WTC11 (cell line): Measurements from ENCODE around the gene TIGD2. TPM values are rescaled to one million over a fixed set of nuclear protein-coding genes. Genes with fewer than 3 reads are reported as not detected.

ENCODE experiments used
- ATAC-seq: fragments of 200-7000 bp; cut with Tn5 transposase; 2 replicates; pipeline ENCODE4 v1.10.0; 2021; ENCODE audit warnings: mild to moderate bottlenecking, moderate library complexity
- CTCF ChIA-PET: fragments of 300-600 bp; sonication (Branson Sonifier 250); formaldehyde crosslinking; loops from one replicate; lab custom pipeline; 2021; ENCODE audit warnings: antibody characterized with exemption; lab: Charles Lee
- POLR2A ChIA-PET: fragments of 350-600 bp; sonication (Branson Sonifier 250); formaldehyde crosslinking; loops from one replicate; lab custom pipeline; 2021; ENCODE audit warnings: antibody characterized with exemption; lab: Charles Lee
- DNase-seq: peaks from one replicate; pipeline ENCODE4 v3.0.0; 2021; ENCODE audit warnings: low spot score
- H3K27ac Mint-ChIP-seq: 2 replicates; pipeline ENCODE4 v1.8.0; 2021; ENCODE audit warnings: mixed read lengths
- H3K27me3 Mint-ChIP-seq: 2 replicates; pipeline ENCODE4 v1.8.0; 2021; ENCODE audit warnings: low read depth, mild to moderate bottlenecking, moderate library complexity, mixed read lengths
- H3K36me3 Mint-ChIP-seq: 2 replicates; pipeline ENCODE4 v1.8.0; 2021; ENCODE audit warnings: mixed read lengths
- H3K4me1 Mint-ChIP-seq: 2 replicates; pipeline ENCODE4 v1.8.0; 2022; ENCODE audit warnings: mixed read lengths
- H3K4me3 Mint-ChIP-seq: 2 replicates; pipeline ENCODE4 v1.8.0; 2021; ENCODE audit warnings: mild to moderate bottlenecking, moderate library complexity, mixed read lengths
- H3K9me3 Mint-ChIP-seq: 2 replicates; pipeline ENCODE4 v1.8.0; 2021; ENCODE audit warnings: mixed read lengths
- CBFB ChIP-seq: sonication (generic); formaldehyde crosslinking; IDR thresholded peaks from 2 replicates; pipeline ENCODE4 v1.8.1; 2022; ENCODE audit warnings: mild to moderate bottlenecking, low read depth, missing genetic modification reagents
- CREM ChIP-seq: sonication (generic); formaldehyde crosslinking; IDR thresholded peaks from 2 replicates; pipeline ENCODE4 v1.8.1; 2022; ENCODE audit warnings: mild to moderate bottlenecking, missing genetic modification reagents, moderate library complexity
- ELF4 ChIP-seq: sonication (generic); formaldehyde crosslinking; IDR thresholded peaks from 2 replicates; pipeline ENCODE4 v1.8.1; 2022; ENCODE audit warnings: low read depth, mild to moderate bottlenecking, moderate library complexity, missing genetic modification reagents
- IRF2 ChIP-seq: sonication (generic); formaldehyde crosslinking; IDR thresholded peaks from 2 replicates; pipeline ENCODE4 v1.8.0; 2022; ENCODE audit warnings: low read depth, missing genetic modification reagents, borderline replicate concordance
- OVOL2 ChIP-seq: fragments of 250-450 bp; sonication (Bioruptor Pico); IDR thresholded peaks from 2 replicates; pipeline ENCODE4 v1.9.0; 2021; ENCODE audit warnings: mild to moderate bottlenecking, borderline replicate concordance
- RORB ChIP-seq: fragments of 250-450 bp; sonication (Bioruptor Pico); IDR thresholded peaks from 2 replicates; pipeline ENCODE4 v1.9.0; 2021; ENCODE audit warnings: mild to moderate bottlenecking
- SMAD3 ChIP-seq: sonication (generic); formaldehyde crosslinking; IDR thresholded peaks from 2 replicates; pipeline ENCODE4 v1.8.0; 2022; ENCODE audit warnings: missing genetic modification reagents, mild to moderate bottlenecking, borderline replicate concordance
- TCF7 ChIP-seq: sonication (generic); formaldehyde crosslinking; IDR thresholded peaks from 2 replicates; pipeline ENCODE4 v1.8.0; 2022; ENCODE audit warnings: mild to moderate bottlenecking, low read depth, missing genetic modification reagents, moderate library complexity
- ZNF138 ChIP-seq: sonication (generic); formaldehyde crosslinking; conservative IDR thresholded peaks from 2 replicates; pipeline ENCODE4 v1.8.1; 2022; ENCODE audit warnings: mild to moderate bottlenecking, moderate library complexity, missing genetic modification reagents
- ZNF219 ChIP-seq: sonication (generic); formaldehyde crosslinking; IDR thresholded peaks from 2 replicates; pipeline ENCODE4 v1.8.0; 2023; ENCODE audit warnings: missing genetic modification reagents, mild to moderate bottlenecking, borderline replicate concordance
- ZNF232 ChIP-seq: sonication (generic); formaldehyde crosslinking; IDR thresholded peaks from 2 replicates; pipeline ENCODE4 v1.8.0; 2022; ENCODE audit warnings: mild to moderate bottlenecking, missing genetic modification reagents
- ZNF423 ChIP-seq: fragments of 250-450 bp; sonication (Bioruptor Pico); IDR thresholded peaks from 2 replicates; pipeline ENCODE4 v2.1.2; 2022; ENCODE audit warnings: mild to moderate bottlenecking, moderate library complexity
- total RNA-seq: library from RNA; stranded (reverse); gene quantifications from 3 replicates; pipeline ENCODE4 v1.2.3, GENCODE V29; 2021
- TF ChIP-seq, protein P1 (sequence below): sonication (generic); formaldehyde crosslinking; IDR thresholded peaks from 2 replicates; pipeline ENCODE4 v1.8.1; 2023; ENCODE audit warnings: mild to moderate bottlenecking, missing genetic modification reagents, moderate library complexity
- TF ChIP-seq, protein P2 (sequence below): sonication (generic); formaldehyde crosslinking; IDR thresholded peaks from 2 replicates; pipeline ENCODE4 v1.8.0; 2023; ENCODE audit warnings: mild to moderate bottlenecking, missing genetic modification reagents
- TF ChIP-seq, protein P3 (sequence below): fragments of 250-450 bp; sonication (Bioruptor Pico); IDR thresholded peaks from 2 replicates; pipeline ENCODE4 v1.9.0; 2021; ENCODE audit warnings: mild to moderate bottlenecking
- TF ChIP-seq, protein P4 (sequence below): fragments of 250-450 bp; sonication (Bioruptor Pico); conservative IDR thresholded peaks from 2 replicates; pipeline ENCODE4 v1.9.0; 2021; ENCODE audit warnings: mild to moderate bottlenecking
- TF ChIP-seq, protein P5 (sequence below): sonication (generic); formaldehyde crosslinking; IDR thresholded peaks from 2 replicates; pipeline ENCODE4 v1.8.1; 2022; ENCODE audit warnings: low read depth, mild to moderate bottlenecking, moderate library complexity, missing genetic modification reagents, borderline replicate concordance

Gene TIGD2
- total RNA-seq, 1 experiment from 2014 or later = 5.0 TPM

DNA sequence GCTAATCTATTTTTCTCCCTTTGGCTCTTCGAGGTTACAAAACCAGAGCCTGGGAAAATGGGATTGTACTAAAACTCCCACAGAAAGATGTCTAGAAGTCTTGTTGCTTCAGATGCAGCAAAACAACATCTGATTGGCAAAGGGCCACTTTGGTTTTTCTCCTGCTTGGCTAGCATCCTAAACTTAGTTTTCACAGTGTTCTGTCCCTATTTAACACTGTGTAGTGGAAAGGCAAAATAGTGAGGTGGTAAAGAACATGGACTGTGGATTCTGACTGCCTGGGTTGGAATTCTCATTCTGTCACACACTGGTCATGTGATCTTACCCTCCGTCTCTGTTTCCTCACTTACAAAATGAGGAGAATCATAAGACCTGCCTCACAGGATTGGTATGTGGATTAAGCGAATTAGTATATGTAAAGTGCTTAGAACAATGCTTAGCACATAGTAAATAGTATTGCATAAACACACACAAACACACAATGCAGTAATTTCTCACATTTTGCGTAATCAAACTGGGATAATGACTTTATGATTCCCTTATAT lies 23.5 kb downstream of the TIGD2 start:
- H3K27me3 Mint-ChIP-seq = no peaks in the 10 kb centered on the region
- no peaks in the 10 kb centered on the region for H3K9me3 Mint-ChIP-seq
- TF ChIP-seq, protein P1, sequence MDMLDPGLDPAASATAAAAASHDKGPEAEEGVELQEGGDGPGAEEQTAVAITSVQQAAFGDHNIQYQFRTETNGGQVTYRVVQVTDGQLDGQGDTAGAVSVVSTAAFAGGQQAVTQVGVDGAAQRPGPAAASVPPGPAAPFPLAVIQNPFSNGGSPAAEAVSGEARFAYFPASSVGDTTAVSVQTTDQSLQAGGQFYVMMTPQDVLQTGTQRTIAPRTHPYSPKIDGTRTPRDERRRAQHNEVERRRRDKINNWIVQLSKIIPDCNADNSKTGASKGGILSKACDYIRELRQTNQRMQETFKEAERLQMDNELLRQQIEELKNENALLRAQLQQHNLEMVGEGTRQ (CRISPR knock-in tag) = peak; percentile 52
- TF ChIP-seq OVOL2 (CRISPR knock-in tag) = no peak
- no peak for TF ChIP-seq ELF4 (CRISPR knock-in tag)
- TF ChIP-seq, protein P2, sequence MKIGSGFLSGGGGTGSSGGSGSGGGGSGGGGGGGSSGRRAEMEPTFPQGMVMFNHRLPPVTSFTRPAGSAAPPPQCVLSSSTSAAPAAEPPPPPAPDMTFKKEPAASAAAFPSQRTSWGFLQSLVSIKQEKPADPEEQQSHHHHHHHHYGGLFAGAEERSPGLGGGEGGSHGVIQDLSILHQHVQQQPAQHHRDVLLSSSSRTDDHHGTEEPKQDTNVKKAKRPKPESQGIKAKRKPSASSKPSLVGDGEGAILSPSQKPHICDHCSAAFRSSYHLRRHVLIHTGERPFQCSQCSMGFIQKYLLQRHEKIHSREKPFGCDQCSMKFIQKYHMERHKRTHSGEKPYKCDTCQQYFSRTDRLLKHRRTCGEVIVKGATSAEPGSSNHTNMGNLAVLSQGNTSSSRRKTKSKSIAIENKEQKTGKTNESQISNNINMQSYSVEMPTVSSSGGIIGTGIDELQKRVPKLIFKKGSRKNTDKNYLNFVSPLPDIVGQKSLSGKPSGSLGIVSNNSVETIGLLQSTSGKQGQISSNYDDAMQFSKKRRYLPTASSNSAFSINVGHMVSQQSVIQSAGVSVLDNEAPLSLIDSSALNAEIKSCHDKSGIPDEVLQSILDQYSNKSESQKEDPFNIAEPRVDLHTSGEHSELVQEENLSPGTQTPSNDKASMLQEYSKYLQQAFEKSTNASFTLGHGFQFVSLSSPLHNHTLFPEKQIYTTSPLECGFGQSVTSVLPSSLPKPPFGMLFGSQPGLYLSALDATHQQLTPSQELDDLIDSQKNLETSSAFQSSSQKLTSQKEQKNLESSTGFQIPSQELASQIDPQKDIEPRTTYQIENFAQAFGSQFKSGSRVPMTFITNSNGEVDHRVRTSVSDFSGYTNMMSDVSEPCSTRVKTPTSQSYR (CRISPR knock-in tag) = no peak
- TF ChIP-seq, protein P3, sequence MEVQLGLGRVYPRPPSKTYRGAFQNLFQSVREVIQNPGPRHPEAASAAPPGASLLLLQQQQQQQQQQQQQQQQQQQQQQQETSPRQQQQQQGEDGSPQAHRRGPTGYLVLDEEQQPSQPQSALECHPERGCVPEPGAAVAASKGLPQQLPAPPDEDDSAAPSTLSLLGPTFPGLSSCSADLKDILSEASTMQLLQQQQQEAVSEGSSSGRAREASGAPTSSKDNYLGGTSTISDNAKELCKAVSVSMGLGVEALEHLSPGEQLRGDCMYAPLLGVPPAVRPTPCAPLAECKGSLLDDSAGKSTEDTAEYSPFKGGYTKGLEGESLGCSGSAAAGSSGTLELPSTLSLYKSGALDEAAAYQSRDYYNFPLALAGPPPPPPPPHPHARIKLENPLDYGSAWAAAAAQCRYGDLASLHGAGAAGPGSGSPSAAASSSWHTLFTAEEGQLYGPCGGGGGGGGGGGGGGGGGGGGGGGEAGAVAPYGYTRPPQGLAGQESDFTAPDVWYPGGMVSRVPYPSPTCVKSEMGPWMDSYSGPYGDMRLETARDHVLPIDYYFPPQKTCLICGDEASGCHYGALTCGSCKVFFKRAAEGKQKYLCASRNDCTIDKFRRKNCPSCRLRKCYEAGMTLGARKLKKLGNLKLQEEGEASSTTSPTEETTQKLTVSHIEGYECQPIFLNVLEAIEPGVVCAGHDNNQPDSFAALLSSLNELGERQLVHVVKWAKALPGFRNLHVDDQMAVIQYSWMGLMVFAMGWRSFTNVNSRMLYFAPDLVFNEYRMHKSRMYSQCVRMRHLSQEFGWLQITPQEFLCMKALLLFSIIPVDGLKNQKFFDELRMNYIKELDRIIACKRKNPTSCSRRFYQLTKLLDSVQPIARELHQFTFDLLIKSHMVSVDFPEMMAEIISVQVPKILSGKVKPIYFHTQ (CRISPR knock-in tag) = no peak
- TF ChIP-seq CREM = no peak
- no peak overlapping the region for H3K27ac Mint-ChIP-seq
- no peaks in the 10 kb centered on the region for H3K36me3 Mint-ChIP-seq
- H3K4me1 Mint-ChIP-seq = 0 out of 2 replicates have a peak, but pooled peaks cover 10% of the 10 kb centered on the region
- ChIA-PET CTCF (no interaction called here), POLR2A (no interaction called here)
- no peak overlapping the region for H3K4me3 Mint-ChIP-seq
- DNase-seq (no peak), ATAC-seq (no peak)

DNA sequence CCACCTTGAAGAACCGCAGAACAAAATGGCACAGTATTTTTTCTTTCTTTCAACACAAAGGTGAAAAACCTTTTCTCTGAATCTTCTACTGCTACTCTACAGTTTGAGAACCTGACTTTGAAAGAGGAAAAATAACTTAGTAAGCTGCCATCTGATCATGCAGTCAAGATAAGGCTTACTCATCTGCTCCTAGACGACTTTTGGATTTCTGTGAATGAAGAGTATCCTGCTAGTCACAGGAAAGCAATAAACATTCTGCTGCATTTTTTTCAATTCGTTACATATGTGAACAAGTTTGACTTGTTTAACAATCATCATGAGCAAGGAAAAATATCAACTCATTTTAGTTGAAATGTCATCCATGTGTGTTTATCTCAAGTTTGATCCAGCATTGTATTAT lies 25.2 kb downstream of the TIGD2 start:
- peaks cover 13% of the 10 kb centered on the region; the same call in 1 of the 2 replicates for H3K4me1 Mint-ChIP-seq
- no peak overlapping the region for H3K27ac Mint-ChIP-seq
- ATAC-seq (no peak), DNase-seq (no peak)
- H3K9me3 Mint-ChIP-seq = no peaks in the 10 kb centered on the region
- no peak overlapping the region for H3K4me3 Mint-ChIP-seq
- TF ChIP-seq ZNF232 (no peak), ZNF219 (CRISPR knock-in tag) (no peak), ZNF138 (CRISPR knock-in tag) (no peak), TCF7 (CRISPR knock-in tag) (no peak), CBFB (CRISPR knock-in tag) (no peak), SMAD3 (no peak), RORB (no peak), ZNF423 (no peak), IRF2 (no peak)
- TF ChIP-seq, protein P4, sequence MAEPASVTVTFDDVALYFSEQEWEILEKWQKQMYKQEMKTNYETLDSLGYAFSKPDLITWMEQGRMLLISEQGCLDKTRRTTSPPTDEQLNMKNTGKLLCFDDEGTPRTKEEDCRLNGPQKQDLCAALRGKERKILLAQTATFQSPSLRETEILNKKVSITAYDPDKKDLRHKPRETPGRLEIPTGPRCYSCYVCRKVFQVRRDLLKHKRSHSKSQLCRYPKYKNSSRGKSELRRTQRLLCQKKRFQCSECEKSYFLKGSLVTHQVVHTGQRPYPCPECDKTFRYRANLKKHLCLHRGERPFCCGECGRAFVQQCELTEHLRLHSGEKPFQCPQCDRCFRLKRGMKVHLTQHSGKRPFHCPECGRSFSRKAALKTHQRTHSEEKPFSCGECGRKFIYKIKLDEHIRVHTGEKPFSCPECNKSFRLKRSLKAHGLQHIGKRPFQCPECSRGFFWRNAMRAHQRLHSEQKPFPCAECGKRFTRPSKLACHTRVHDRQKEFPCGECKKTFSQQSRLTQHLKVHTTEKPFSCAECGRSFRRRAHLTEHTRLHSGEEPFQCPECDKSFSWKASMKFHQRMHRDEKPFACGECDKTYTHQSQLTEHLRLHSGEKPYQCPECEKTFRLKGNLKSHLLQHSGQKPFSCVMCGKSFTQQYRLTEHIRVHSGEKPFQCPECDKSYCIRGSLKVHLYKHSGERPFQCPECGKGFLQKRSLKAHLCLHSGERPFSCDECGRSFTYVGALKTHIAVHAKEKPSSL (CRISPR knock-in tag) = no peak
- TF ChIP-seq, protein P5, sequence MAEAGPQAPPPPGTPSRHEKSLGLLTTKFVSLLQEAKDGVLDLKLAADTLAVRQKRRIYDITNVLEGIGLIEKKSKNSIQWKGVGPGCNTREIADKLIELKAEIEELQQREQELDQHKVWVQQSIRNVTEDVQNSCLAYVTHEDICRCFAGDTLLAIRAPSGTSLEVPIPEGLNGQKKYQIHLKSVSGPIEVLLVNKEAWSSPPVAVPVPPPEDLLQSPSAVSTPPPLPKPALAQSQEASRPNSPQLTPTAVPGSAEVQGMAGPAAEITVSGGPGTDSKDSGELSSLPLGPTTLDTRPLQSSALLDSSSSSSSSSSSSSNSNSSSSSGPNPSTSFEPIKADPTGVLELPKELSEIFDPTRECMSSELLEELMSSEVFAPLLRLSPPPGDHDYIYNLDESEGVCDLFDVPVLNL (CRISPR knock-in tag) = no peak
- ChIA-PET POLR2A (no interaction called here), CTCF (interaction anchor here (0.8 to 1.0 kb wide), 2 partner anchors 10 to 38 kb away, joined by 3 read pairs; no protein-coding TSS in a partner anchor)
- H3K27me3 Mint-ChIP-seq = no peaks in the 10 kb centered on the region
- H3K36me3 Mint-ChIP-seq = no peaks in the 10 kb centered on the region
